Measurements from ENCODE around the gene BPGM.

Gene BPGM

DNA sequence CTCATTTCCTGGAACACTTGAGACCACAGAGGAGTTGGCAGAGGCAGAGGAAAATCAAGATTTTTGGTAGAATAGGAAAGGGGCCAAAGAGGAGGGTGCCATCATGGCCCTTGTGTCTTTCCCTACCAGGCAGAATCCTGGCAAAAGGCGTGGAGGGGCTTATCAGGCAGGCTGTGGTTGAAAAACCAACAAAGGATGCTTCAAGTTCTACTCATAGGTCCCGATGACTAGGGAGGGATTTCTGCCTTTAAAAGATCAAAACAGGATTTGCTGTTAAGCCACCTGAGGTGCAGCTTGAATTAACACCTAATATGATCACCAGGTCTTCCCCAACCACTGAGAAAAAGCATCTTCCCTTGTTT lies 45.7 kb downstream of the BPGM start:
- TF ChIP-seq GATA2 (IDR thresholded peaks at IDR 0.05; ENCODE audit: low read depth, low read length), result no peak
- no peak for TF ChIP-seq GATA3 (IDR thresholded peaks at IDR 0.05; ENCODE audit: low read depth, low read length)

DNA sequence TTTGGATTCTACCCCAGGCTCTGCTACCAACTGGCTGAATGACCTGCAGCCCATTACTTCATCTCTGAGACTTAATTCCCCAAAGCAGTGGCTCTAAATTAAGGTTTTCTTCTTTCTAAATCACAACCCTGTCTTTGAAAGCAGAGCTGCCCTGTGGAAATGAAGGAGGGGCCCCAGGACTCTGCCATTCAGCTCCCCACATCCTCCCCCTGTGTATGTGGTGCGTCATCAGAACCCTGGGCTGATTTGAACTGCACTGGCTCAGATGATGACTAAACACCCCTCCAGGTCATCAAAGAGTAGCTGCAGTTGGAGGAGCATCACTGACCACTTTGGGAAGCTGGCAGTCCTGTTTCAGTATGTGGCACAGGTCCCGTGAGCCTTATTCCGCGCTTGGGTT lies 46.6 kb downstream of the BPGM start:
- no peak for TF ChIP-seq GATA2 (IDR thresholded peaks at IDR 0.05; ENCODE audit: low read depth, low read length)
- TF ChIP-seq GATA3 (IDR thresholded peaks at IDR 0.05; ENCODE audit: low read depth, low read length), result no peak

DNA sequence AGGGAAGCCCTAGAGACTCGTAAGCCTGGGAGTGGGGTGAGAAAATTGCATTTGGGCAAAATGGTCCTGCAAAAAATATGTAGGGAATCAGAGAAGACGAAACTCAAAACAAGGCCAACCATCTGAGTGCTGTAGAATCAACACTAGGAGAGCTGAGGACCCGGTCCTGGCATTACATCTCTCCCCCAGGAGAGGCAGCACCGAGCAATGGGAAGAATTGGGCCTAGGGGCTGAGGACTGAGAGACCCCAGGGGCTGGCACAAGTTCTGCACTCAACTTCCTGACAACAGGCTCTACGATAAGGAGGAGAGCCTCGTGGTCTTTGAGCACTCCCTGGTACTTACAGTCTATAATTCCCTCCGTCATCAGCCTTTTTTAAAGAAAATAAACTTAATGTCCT lies 47.6 kb downstream of the BPGM start:
- no peak for TF ChIP-seq GATA2 (IDR thresholded peaks at IDR 0.05; ENCODE audit: low read depth, low read length)
- TF ChIP-seq GATA3 (IDR thresholded peaks at IDR 0.05; ENCODE audit: low read depth, low read length), result no peak

DNA sequence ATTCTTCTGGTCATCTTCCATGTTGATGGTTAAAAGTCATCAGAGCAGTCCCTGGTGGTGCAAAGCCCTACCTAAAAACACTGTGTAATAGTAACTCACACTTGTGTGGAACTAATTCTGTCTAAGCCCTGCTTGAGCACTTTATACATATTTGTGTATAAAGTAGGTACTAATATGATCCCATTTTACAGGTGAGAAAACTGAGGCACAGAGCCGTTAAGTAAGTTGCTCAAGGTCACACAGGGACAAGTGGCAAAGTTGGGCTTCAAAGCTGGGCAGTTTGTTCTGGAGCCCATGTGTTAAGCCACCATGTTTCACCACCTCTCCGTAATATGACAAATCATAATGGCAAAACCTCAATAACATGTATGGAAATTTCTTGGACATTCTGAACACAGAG lies 48.1 kb downstream of the BPGM start:
- TF ChIP-seq GATA2 (IDR thresholded peaks at IDR 0.05; ENCODE audit: low read depth, low read length) (no peak), GATA3 (IDR thresholded peaks at IDR 0.05; ENCODE audit: low read depth, low read length) (no peak)

DNA sequence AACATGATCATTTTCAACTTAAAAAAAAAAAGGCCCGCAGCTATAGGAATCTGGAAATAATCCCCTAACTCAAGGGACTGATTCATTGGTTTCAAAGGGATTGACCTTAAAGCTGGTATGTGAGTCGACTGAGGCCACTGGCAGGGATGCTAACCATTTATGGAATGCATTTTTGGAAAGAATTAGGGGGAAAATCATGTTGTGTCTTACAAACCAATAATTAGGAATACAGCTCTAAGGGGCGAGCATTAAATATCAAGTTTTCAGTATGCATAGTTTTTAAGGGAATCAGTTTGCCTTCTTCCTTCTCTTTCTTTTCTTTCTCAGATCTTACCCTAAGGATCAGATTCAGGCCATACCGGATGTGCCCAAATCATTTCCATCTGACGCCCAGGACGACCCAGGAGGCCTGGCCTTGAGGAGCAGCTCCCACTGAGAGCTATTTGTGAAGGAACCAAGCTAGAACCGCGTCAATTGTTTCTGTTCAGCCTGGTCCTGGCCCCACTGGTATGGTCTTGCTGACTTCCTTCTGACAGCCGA lies 48.7 kb downstream of the BPGM start:
- TF ChIP-seq GATA2 (IDR thresholded peaks at IDR 0.05; ENCODE audit: low read depth, low read length) (no peak), GATA3 (IDR thresholded peaks at IDR 0.05; ENCODE audit: low read depth, low read length) (no peak)

DNA sequence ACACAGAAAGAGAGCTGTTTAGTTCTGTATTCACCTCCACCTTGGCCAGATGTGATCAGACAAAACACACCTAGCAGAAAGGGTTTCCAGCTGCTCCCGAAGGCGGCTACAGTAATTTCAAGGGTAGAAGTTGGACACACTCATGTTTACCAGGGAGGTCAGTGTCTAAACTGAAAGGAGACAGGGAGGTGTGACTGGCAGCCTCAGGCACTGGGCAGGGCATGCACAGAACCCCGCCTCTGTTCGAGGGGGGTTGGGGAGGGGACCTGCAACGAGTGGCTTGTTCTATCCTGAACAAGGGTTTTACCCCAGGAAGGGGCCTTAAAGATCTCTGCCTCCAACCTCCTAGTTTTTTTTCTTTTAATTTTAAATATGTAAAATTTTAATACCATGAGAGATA lies 49.6 kb downstream of the BPGM start:
- TF ChIP-seq GATA3 (IDR thresholded peaks at IDR 0.05; ENCODE audit: low read depth, low read length), result no peak
- no peak for TF ChIP-seq GATA2 (IDR thresholded peaks at IDR 0.05; ENCODE audit: low read depth, low read length)

DNA sequence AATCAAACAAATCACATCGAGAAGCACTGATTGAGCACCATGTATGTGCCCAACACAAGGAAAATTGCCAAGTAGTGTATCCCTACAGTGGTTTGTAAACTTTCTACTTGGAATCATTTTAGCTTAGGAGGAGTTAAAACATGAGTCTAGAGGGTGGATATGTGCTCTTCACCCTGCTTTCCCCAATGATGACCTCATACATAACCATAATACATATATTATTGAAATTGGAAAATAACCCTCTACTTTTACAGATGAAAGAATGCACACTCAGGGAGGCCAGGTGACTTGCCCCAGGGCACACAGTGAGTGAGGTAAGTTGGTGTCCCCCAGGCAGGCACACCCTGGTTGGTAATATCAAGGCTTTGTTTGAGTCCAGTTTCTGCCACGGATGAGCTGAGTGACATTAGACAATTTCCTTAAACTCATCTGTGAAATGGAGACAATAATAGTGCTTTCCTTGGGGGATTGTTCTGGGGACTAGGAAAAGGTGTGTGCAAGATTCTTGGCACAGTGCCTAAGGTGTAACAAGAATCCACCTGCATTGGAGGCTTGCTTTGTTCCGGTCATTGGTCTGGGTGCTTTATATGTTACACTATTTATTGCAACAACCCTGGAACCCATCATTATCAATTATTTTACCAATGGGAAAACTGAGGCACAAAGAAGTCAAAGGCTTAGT lies 50.7 kb downstream of the BPGM start:
- TF ChIP-seq GATA3 (IDR thresholded peaks at IDR 0.05; ENCODE audit: low read depth, low read length) (no peak), GATA2 (IDR thresholded peaks at IDR 0.05; ENCODE audit: low read depth, low read length) (no peak)

DNA sequence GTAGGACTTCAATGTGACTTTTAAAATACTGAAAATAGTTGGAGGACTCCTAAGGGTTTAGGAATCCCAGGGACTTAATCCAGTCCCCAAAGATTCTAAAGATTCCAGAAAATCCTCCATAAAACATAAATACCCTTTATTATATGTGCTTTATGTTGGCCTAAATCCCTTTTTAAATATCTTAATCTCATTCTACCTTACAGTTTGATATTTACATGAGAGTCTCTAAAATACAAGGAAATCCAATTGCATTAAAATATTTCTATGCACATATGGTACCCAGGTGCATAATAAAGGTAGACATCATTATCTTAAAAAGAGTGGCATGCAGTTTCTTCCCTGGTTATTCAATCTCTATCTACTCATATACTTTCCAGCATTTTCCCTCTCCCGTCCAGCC lies 51.8 kb downstream of the BPGM start:
- TF ChIP-seq GATA3 (IDR thresholded peaks at IDR 0.05; ENCODE audit: low read depth, low read length) (no peak), GATA2 (IDR thresholded peaks at IDR 0.05; ENCODE audit: low read depth, low read length) (no peak)

DNA sequence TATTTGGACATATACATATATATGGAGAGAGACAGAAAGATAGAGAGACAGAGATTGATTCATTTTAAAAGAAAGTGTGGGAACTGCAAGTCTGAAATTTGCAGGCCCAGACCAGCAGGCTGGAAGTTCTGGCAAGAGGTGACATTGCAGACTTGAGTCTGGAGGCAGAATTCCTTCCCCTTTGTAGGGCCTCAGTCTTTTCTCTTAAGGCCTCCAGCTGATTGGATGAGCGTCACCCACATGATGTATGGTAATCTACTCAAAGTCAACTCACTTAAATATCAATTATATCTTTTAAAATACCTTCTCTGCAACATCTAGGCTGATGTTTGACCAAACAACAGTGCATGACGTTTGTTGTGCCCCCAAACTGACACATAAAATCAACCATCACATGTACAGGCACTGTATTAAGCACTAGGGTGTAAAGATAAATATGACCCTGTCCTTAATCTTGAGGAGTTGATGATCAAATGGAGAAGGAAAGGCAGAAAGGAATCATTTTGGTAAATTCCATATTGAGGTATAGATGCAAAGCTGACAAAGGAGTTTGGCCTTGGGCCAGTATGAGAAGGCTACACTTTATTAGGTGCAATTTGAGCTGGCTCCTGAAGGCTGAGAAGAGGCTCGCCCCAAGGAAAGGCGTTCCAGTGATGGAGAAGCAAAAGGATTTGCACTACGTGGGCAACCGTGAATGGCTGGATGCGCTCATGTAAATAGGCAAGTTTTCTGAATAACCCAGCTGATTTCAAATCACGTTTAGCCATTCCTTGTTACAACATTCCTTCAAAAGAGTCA lies 52.6 kb downstream of the BPGM start:
- TF ChIP-seq GATA2 (IDR thresholded peaks at IDR 0.05; ENCODE audit: low read depth, low read length) (no peak), GATA3 (IDR thresholded peaks at IDR 0.05; ENCODE audit: low read depth, low read length) (no peak)

DNA sequence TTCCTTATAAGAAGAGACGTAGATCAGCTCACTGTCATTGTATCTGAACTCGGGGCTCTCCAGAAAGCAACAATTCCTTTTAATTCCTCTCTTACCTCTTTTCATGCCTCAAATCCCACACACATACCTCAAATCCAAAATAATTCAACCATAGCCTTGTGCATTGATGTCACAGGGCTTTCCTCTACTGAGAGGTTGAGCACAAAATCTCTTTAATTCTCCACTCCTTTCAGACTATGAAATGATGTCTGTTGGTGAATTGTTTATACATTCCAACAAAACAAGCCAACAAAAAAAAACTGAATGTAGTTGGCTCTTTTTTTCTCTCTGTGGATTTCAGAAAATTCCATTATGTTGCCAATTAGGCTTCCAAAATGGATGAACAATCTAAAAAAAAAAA lies 53.2 kb downstream of the BPGM start:
- no peak for TF ChIP-seq GATA2 (IDR thresholded peaks at IDR 0.05; ENCODE audit: low read depth, low read length)
- no peak for TF ChIP-seq GATA3 (IDR thresholded peaks at IDR 0.05; ENCODE audit: low read depth, low read length)

DNA sequence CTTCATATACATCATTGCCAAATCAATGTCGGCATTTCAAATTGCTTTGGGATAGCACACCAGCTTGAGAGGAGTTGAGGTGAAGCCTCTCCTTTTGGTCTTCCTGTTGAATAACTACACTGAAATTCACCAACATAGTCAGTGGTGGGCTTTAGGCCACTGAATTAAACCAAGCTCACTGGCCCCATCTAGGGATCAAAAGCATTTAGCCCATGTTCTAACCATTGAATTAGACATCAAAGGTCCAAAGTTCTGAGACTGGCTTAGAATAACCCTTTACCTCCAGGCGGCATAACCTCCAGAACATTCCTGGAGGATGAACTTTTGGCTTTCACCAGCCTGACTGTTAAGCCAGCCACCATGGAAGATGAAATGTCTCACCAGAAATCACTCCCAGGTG lies 54.6 kb downstream of the BPGM start:
- TF ChIP-seq GATA3 (IDR thresholded peaks at IDR 0.05; ENCODE audit: low read depth, low read length), result no peak
- no peak for TF ChIP-seq GATA2 (IDR thresholded peaks at IDR 0.05; ENCODE audit: low read depth, low read length)

DNA sequence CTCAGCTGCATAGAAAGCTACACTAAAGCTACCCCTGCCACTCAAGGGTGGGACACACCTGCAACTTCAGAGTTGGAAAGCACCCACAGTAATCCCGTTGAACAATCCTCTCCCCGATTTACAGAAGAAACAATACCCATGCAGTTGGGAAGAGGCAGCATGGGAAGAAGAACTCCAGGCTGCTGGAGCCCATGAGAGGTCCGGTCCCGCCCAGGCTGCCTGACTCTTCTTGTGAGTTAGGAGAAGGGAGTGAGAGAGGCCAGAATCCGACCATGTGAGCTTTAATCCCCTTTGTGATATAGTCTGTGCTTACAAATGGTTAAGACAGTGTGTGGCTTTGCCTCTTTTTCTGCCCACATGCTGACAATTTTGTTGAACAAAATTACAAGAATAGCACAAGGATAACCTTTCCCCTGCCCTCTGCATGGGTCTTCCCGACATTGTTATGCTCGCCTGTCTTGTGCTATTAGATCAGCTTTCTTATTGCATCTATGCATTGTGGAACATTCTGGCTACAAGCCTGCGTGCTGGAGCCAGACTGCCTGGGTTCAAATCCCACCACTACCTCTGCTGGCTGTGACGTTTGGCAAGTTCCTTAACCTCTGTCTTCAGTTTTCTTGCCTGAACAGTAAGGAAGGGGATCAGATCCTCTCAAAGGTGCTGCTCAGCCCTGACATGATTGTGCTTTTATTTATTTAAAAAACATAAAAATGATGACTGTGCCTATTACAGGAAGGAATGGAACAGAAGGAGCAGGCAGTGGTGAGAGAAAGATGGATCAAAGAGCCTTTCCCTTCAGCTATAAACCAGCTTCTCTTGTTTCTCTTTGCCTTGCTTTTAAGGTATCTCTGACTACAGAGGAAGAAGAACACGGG lies 56.0 kb downstream of the BPGM start:
- TF ChIP-seq GATA3 (IDR thresholded peaks at IDR 0.05; ENCODE audit: low read depth, low read length) (no peak), GATA2 (IDR thresholded peaks at IDR 0.05; ENCODE audit: low read depth, low read length) (no peak)

DNA sequence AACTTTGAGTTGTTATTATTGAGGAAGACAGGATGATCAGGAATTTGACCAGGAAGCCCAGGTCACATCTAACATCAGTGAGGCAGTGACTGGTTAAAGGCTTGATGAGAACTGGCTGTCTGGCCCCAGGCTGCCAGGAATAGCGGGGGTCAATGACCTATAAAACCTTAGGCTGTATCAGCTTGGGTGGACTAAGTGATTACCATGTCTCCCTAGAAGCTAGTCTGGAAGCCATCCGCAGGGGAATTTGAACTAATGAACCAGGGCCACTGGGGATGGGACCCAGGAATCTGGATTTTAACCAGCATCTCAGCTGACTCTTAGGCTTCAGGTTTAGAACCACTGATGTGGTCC lies 56.6 kb downstream of the BPGM start:
- TF ChIP-seq GATA3 (IDR thresholded peaks at IDR 0.05; ENCODE audit: low read depth, low read length) (no peak), GATA2 (IDR thresholded peaks at IDR 0.05; ENCODE audit: low read depth, low read length) (no peak)

DNA sequence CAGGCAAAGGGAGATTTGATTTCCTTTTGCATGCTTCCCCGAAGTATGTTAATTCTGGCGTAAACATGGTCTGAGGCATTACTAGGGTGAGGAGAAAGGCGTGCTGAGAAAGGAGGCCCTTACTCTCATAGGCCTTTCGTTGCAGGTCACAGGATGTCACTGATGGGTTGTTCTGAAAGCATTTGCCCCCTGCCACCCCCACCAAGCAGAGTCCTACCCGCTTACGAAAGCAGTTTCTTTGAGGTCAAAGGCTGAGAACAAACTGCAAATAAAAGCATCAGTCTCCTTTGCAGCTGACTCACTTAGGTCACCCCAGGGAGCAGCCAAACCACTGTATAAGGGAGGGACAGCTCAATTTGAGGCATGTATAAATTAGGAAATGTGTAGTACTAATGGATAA lies 57.1 kb downstream of the BPGM start:
- TF ChIP-seq GATA3 (IDR thresholded peaks at IDR 0.05; ENCODE audit: low read depth, low read length) (no peak), GATA2 (IDR thresholded peaks at IDR 0.05; ENCODE audit: low read depth, low read length) (no peak)
